HG03354 (cell line): Measurements from ENCODE around the gene ATP10B.

ENCODE experiments used
- ATAC-seq: cut with Tn5 transposase; IDR thresholded peaks from one replicate; pipeline ENCODE4 v1.9.1; 2021; ENCODE audit warnings: mild to moderate bottlenecking; ENCODE audit not compliant: unreplicated experiment, poor library complexity, severe bottlenecking

The ATP10B gene

DNA sequence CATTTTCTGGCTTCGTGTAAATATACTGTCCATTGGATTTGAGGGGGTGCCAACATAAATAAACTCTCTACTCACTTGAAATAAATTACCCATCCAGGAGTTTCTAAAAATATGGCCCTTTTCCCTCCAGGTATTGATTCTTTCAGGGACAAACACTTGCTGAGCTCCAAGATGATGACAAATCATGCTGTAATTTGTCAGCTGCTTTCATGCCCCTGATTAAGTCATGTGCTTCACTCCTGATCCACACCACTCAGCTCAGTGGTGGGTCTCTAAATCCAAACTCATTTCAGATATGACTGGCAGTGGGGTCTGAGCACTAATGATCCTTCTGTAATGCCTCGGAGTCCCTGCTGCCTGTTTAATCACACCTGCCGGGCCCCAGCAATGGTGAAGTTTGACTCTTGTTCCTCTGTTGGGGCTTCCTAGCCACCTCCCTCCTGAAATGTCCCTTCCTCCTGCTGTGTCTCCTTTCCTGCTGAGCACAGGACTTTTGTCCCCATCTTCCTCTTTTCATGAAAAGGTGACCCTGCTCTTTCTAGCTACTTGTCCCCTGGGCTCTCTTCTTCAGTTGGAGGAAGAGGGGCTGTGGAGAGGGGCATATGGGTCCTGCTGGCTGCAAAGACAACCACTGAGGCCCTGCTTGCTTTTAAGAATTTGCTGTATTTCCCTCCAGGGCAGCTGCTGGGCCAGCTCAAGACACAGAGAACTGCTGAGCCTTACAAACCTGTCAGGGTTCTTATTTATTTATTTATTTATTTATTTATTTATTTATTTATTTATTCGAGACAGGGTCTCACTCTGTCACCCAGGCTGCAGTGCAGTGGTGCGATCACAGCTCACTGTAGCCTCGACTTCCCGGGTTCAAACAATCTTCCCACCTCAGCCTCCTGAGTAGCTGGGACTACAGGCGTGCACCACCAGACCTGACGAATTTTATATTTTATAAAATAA is 200.0 kb downstream of the ATP10B start:
- ATAC-seq, result no peak

GRCh38 chr5:160649304-160649703 is 202.7 kb downstream of the ATP10B start:
- ATAC-seq, result peak; percentile 81

- no peak for ATAC-seq
Observed at GRCh38 chr5:160646033-160646432, 206.0 kb downstream of the ATP10B start.

- ATAC-seq, result no peak
Observed at GRCh38 chr5:160643616-160644240, 208.3 kb downstream of the ATP10B start.

DNA sequence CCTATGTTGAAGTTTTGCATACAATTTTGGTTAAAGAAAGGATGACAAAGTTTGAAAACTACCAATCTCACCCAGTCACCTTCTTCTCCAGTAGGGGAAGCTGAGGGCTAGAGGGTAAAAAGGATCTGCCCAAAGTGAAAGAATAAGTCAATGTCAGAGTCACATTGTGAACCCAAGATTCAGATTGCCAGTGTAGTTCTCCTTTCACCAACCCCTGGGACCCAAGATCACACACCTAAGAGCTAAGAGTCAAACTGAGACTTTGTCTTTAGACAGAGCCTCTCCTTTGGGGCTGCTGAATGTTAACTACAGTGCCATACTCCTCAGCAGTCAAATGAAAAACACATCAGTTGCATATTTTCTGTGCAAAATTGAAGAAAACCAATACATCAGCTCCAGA is 210.6 kb downstream of the ATP10B start:
- no peak for ATAC-seq

- ATAC-seq, result no peak
Observed at GRCh38 chr5:160640406-160640805, 211.6 kb downstream of the ATP10B start.

DNA sequence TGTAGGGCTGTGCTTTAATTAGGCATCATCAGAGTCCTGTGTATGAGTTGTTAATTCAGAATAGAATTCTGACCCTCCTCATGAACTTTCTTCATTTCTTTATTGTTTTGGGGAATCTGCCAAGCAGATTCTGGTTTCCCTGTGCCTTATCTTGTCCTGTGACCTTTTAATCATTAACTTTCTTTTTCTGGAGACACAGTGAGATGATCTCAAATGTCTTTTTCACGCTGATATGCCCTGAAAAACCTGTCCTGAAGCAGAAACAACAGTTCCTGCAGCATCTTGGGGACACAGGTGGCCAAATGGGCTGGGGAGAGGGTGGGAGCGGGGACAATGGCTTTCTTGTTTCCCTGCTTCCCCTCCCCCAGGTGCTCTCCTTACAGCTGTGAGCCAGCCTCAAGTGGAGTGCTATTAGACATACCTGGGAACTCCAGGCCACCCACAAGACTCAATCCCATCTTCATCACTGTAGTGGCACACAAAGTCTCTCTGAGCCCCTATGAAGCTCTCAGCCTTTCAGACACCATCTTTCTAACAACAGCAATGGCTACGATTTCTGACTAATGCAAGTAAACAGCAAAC is 213.8 kb downstream of the ATP10B start:
- ATAC-seq, result no peak

- ATAC-seq, result no peak
Observed at GRCh38 chr5:160637357-160638090, 214.5 kb downstream of the ATP10B start.

DNA sequence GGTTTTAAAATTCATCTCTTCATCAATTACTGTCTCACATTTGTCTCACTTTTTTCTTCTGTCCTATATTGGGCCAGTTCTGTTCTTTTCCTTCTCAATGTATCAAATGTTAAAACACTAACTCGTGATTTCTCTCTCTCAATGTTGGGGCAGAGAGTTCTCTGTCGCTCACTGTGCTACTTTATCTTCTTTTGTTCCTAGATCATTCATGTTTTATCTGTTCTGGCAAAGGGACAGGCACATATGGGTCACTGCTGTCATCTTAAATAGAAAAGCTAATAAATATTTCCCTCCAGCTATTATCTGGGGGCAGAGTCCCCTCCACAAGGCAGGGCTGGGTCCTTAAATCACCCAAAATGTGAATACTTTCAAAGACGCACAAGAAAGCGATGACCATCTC is 216.3 kb downstream of the ATP10B start:
- no peak for ATAC-seq

GRCh38 chr5:160635046-160635445 is 217.0 kb downstream of the ATP10B start:
- ATAC-seq, result no peak

DNA sequence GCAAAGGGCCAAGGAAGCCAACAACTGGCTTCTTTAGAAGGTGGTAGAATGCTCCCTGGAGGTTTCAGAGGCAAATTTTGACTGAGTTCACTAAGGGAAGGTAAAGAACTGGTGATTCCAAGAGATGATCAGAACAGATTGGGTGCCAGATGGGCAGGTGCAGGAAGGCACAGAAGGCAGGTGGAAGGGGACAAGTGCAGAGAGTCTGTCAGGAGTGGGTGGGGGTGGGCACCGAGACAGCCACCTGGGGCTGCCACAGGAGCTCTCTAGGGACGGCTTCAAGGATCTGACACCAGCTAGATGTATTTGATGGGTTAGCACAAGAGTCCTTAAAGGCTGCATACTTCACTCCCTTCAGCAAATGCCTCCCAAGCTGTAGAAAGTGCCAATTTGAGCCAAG is 223.0 kb downstream of the ATP10B start:
- no peak for ATAC-seq

DNA sequence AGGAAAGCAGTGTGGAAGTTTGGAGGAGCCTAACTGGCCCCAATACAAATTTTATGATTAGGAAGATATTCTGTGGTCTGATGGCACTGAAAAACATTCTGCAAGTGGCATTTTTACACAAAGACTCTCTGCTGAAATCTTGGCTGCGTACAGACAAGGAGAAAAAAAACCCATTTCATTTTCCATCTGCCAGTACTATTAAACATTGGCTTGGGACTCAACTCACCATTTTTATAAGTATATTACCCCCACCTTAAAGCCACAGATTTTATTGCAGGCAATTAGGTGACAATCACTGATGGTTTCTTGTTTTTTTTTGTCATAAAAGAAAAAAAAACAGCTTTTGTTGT is 223.4 kb downstream of the ATP10B start:
- no peak for ATAC-seq

- ATAC-seq, result no peak
Observed at GRCh38 chr5:160627921-160628618, 223.9 kb downstream of the ATP10B start.

DNA sequence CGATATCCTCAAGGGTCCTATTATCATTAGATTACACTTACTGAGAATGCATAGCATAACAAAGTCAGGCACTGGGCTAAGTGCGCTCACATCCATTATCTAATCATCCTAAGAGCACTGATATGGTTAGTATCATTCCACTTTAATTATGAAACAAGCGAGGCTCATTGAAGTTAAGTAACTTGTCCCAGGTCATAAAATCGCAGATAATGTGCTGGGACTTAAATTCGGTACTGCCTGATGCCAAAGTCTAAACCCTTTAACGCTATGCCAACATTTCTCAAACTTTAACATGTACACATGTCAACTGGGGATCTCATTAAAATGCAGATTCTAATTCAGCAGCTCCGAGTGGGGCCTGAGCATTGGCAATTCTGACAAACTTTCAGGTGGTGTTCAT is 225.7 kb downstream of the ATP10B start:
- ATAC-seq, result no peak

DNA sequence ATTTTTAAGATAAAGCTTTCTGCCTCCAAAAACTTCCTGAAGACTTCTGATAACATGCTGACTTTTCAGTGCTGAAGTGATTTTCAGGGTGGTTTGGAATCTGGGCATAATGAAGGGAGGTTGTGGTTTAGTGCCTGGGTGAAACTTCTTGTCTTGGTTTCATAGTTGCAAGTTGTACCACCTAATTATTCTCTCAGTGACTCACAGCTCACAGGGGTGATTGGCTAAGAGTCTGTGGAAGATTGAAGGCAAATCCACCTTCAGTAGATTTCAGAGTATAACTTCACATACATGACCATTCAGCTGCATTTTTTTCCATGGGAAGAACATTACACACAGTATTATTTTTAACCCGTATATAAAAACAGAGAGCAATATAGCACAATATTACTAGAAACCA is 230.5 kb downstream of the ATP10B start:
- no peak for ATAC-seq

DNA sequence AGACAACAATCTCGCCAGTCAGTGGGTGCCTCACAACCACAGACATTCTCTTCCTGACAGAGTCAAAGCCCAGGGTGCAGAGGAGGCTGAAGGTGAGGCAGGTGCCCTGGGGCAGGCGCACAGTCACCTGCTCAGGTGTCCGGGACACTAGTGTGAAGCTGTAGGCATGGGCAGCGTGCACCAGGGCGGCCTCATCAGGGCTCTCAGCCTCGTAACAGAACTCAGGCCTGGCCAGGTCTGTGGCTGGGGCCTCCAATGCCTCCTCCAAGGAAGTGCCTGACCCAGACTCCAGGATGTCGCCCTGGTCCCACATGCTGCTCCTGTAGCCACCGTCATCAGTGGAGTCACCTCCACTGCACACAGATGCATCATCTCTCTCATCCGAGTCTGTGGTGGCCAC is 231.6 kb downstream of the ATP10B start:
- ATAC-seq, result no peak

DNA sequence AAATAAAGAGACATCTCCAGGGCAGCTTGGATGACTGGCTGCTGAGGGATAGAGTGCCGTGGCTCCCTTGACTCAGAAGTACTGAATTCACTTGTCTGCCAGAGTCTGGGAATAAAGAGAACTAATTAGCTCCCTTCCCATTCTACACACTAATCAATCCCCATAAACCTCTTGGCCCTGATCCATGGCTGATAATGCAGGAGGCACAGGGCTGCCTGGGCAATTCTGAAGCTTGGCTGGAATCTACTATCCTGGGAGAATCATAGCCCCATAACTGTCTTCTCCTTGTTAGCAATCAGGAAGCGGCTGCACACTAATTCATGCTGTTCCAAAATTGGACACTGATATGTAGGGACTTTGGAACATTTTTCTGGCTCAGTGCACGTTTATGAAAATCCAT is 232.6 kb downstream of the ATP10B start:
- ATAC-seq, result no peak

DNA sequence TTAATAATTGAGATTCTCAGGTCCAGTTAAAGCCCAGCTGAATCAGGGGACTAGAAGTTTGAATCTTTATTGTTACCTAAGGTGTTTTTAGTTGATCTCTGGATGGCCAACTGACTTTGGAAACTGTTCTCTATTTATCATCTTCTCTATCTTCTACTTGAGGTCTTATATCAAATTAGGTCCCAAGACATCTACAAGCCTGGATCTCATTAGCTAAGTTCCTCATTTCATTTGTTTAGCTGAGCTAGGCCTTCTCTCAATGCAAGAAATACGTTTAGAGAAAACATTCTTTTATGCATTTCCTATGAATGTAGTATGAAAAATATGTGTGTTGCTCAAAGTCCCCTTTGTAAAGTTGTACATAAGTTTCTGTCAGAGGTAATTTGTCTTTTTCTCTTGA is 233.7 kb downstream of the ATP10B start:
- no peak for ATAC-seq

DNA sequence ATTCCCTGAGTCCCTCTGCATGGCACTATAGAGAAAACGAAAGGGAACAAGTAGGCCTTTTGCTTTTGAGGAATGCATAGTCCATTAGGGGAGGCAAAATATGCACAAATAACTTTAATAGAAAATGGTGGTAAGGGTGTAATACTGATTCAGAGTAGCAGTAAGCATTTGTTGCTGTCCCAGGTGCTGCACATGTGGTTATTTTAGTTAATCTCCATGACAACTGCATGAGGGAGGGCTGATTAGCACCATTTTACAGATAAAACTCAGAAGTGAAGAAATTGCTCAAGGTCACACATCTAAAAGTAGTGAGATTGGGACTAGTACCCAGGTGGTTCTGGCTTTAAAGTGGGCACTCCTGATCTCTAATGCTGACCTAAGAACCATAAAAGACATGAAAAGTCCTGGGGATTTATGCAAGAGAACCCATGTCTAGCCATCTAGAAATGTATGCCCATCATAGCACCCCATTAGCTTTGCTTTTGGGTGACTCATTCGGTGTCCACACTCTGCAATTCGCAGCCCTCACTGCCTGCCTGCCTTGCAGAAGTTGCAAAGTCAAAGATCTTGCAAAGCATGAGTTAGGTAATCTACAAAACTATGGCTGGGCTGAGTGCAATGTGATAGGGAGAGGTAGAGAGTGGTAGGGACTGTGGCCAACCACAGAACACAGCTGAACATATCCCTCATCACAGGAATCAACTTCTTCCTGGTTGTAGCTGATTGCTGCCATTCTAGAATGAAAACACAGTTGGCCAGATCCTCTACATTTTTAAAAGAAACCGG is 235.1 kb downstream of the ATP10B start:
- ATAC-seq, result no peak
